Measurements from ENCODE around the gene TCP11L1.

TCP11L1 gene

DNA sequence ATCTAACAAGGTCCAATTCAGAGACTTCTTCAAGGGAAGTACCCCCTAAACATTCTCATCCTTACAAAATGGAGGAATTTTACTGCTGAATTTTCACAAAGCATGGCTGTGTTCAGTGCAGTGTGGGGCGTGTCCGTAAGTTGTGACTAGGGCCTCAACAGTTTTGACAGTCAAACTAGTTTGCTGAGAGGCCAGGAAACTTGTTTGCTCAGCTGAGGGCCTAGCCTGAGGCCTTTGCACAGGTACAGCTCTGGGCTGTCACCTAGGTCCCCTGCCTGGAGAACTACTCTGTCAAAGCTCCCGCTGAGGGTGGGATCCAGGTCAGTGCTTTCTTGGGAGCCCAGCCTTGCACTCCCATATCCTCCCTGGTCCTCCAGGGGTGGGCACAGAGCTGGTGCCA, 27.9 kb downstream of the TCP11L1 start (continued):
- TF ChIP-seq ZFP69B (tag by site-specific recombination; IDR thresholded peaks at IDR 0.05) (no peak), ZNF10 (tag by site-specific recombination; IDR thresholded peaks at IDR 0.05) (no peak), ZNF175 (tag by site-specific recombination; IDR thresholded peaks at IDR 0.05) (no peak)

DNA sequence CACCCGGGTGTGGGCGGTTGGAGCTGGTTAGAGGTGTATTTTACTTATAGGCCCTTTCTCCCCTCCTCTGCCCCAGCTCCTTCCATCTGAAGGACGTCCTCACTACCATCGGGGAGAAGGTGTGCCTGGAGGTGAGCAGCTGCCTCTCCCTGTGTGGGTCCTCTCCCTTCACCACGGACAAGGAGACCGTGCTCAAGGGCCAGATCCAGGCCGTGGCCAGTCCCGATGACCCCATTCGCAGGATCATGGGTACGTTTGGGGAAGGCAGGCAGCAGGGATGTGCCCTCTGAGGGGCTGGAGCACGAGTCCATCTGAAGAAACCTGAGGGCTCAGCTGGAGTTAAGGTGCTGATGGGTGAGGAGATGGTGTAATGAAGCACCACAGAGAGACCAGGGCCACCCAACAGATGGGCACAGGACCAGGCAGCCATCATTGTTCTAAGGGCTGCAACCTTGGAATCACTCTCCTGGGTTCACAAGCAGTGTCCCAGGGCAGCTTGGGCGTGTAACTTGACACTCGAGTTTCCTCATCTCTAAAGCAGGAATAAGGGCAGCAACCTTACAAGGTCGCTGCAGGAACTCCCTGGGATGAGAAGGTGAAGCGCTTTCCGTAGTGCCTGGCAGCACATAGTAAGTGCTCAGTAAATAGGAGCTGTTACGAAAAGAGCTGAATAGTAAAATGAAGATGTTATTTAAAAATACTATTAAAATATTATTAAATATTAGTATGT, 29.4 kb downstream of the TCP11L1 start:
- Histone ChIP-seq H3K4me1 (ENCODE audit: control insufficient read depth, insufficient read depth, low read length) (no peaks in the 10 kb centered on the region), H3K4me3 (ENCODE audit: low read depth, low read length) (no peak overlapping the region), H3K9me3 (ENCODE audit: control insufficient read depth, insufficient read depth, low read depth, low read length) (no peaks in the 10 kb centered on the region), H3K27ac (ENCODE audit: extremely low read depth, low read depth, low read length) (no peak overlapping the region), H3K36me3 (ENCODE audit: control insufficient read depth in 2 of 2, insufficient read depth in 1 of 2, low read length in 2 of 2) (peaks cover 3 to 78% of the 10 kb centered on the region in 2 experiments)
- ChIA-PET POLR2A (no interaction called here), CTCF (interaction anchor here (0.6 kb wide), 2 partner anchors 46 to 417 kb away, joined by 3 read pairs; no protein-coding TSS in a partner anchor)
- TF ChIP-seq ZNF473 (tag by site-specific recombination; IDR thresholded peaks at IDR 0.05) (no peak), ZNF169 (tag by site-specific recombination; IDR thresholded peaks at IDR 0.05) (no peak), ZNF747 (tag by site-specific recombination; IDR thresholded peaks at IDR 0.05) (no peak), ZNF792 (tag by site-specific recombination; IDR thresholded peaks at IDR 0.05) (no peak), GLI4 (tag by site-specific recombination; IDR thresholded peaks at IDR 0.05) (no peak), YY1 (tag by site-specific recombination; IDR thresholded peaks at IDR 0.05) (no peak), ZNF433 (tag by site-specific recombination; IDR thresholded peaks at IDR 0.05; ENCODE audit: low read depth) (no peak), ZNF600 (tag by site-specific recombination; IDR thresholded peaks at IDR 0.05) (no peak), ZBTB21 (tag by site-specific recombination; IDR thresholded peaks at IDR 0.05) (no peak), ZNF830 (tag by site-specific recombination; IDR thresholded peaks at IDR 0.05; ENCODE audit: low read depth) (no peak), OSR2 (tag by site-specific recombination; IDR thresholded peaks at IDR 0.05) (no peak)
- TF ChIP-seq, protein P1, sequence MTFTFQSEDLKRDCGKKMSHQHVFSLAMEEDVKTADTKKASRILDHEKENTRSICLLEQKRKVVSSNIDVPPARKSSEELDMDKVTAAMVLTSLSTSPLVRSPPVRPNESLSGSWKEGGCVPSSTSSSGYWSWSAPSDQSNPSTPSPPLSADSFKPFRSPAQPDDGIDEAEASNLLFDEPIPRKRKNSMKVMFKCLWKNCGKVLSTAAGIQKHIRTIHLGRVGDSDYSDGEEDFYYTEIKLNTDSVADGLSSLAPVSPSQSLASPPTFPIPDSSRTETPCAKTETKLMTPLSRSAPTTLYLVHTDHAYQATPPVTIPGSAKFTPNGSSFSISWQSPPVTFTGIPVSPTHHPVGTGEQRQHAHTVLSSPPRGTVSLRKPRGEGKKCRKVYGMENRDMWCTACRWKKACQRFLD (tag by site-specific recombination; IDR thresholded peaks at IDR 0.05), result no peak
- TF ChIP-seq, protein P2, sequence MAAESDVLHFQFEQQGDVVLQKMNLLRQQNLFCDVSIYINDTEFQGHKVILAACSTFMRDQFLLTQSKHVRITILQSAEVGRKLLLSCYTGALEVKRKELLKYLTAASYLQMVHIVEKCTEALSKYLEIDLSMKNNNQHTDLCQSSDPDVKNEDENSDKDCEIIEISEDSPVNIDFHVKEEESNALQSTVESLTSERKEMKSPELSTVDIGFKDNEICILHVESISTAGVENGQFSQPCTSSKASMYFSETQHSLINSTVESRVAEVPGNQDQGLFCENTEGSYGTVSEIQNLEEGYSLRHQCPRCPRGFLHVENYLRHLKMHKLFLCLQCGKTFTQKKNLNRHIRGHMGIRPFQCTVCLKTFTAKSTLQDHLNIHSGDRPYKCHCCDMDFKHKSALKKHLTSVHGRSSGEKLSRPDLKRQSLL (tag by site-specific recombination; IDR thresholded peaks at IDR 0.05), result no peak
- TF ChIP-seq, protein P3, sequence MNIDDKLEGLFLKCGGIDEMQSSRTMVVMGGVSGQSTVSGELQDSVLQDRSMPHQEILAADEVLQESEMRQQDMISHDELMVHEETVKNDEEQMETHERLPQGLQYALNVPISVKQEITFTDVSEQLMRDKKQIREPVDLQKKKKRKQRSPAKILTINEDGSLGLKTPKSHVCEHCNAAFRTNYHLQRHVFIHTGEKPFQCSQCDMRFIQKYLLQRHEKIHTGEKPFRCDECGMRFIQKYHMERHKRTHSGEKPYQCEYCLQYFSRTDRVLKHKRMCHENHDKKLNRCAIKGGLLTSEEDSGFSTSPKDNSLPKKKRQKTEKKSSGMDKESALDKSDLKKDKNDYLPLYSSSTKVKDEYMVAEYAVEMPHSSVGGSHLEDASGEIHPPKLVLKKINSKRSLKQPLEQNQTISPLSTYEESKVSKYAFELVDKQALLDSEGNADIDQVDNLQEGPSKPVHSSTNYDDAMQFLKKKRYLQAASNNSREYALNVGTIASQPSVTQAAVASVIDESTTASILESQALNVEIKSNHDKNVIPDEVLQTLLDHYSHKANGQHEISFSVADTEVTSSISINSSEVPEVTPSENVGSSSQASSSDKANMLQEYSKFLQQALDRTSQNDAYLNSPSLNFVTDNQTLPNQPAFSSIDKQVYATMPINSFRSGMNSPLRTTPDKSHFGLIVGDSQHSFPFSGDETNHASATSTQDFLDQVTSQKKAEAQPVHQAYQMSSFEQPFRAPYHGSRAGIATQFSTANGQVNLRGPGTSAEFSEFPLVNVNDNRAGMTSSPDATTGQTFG (tag by site-specific recombination; IDR thresholded peaks at IDR 0.05; ENCODE audit: borderline replicate concordance), result no peak

DNA sequence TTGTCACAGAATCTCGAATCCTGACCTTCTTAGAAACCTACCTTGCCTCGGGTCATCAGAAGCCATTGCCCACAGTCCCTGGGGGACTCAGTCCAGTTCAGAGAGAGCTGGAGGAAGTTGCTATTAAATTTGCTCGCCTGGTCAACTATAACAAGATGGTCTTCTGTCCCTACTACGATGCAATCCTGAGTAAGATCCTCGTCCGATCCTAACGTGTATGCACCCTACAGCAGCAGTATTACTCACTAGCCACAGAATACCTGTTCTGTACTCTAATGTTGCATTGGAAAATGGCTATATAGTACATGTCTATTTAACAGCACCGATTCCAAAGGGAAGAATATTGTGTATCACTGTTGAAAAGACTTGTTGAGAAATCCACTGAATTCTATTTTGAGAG, 33.1 kb downstream of the TCP11L1 start:
- Histone ChIP-seq H3K4me3 (ENCODE audit: low read depth, low read length) (no peak overlapping the region), H3K4me1 (ENCODE audit: control insufficient read depth, insufficient read depth, low read length) (no peaks in the 10 kb centered on the region), H3K27ac (ENCODE audit: extremely low read depth, low read depth, low read length) (no peak overlapping the region), H3K9me3 (ENCODE audit: control insufficient read depth, insufficient read depth, low read depth, low read length) (no peaks in the 10 kb centered on the region), H3K36me3 (ENCODE audit: control insufficient read depth in 2 of 2, insufficient read depth in 1 of 2, low read length in 2 of 2) (peaks cover 8 to 79% of the 10 kb centered on the region in 2 experiments)
- TF ChIP-seq ZNF596 (tag by site-specific recombination; IDR thresholded peaks at IDR 0.05) (no peak), ZNF624 (tag by site-specific recombination; IDR thresholded peaks at IDR 0.05) (no peak), ZNF530 (tag by site-specific recombination; IDR thresholded peaks at IDR 0.05; ENCODE audit: low read depth) (no peak), ZNF223 (tag by site-specific recombination; IDR thresholded peaks at IDR 0.05) (no peak), ZNF416 (tag by site-specific recombination; IDR thresholded peaks at IDR 0.05) (no peak), KLF16 (tag by site-specific recombination; IDR thresholded peaks at IDR 0.05) (no peak), ZNF140 (tag by site-specific recombination; IDR thresholded peaks at IDR 0.05) (no peak), ZNF433 (tag by site-specific recombination; IDR thresholded peaks at IDR 0.05; ENCODE audit: low read depth) (no peak), YY2 (tag by site-specific recombination; IDR thresholded peaks at IDR 0.05) (no peak), ZNF311 (tag by site-specific recombination; IDR thresholded peaks at IDR 0.05; ENCODE audit: borderline replicate concordance) (no peak), ZNF214 (tag by site-specific recombination; IDR thresholded peaks at IDR 0.05; ENCODE audit: borderline replicate concordance) (no peak), GLI4 (tag by site-specific recombination; IDR thresholded peaks at IDR 0.05) (no peak)
- TF ChIP-seq, protein P4, sequence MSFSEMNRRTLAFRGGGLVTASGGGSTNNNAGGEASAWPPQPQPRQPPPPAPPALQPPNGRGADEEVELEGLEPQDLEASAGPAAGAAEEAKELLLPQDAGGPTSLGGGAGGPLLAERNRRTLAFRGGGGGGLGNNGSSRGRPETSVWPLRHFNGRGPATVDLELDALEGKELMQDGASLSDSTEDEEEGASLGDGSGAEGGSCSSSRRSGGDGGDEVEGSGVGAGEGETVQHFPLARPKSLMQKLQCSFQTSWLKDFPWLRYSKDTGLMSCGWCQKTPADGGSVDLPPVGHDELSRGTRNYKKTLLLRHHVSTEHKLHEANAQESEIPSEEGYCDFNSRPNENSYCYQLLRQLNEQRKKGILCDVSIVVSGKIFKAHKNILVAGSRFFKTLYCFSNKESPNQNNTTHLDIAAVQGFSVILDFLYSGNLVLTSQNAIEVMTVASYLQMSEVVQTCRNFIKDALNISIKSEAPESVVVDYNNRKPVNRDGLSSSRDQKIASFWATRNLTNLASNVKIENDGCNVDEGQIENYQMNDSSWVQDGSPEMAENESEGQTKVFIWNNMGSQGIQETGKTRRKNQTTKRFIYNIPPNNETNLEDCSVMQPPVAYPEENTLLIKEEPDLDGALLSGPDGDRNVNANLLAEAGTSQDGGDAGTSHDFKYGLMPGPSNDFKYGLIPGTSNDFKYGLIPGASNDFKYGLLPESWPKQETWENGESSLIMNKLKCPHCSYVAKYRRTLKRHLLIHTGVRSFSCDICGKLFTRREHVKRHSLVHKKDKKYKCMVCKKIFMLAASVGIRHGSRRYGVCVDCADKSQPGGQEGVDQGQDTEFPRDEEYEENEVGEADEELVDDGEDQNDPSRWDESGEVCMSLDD (tag by site-specific recombination; IDR thresholded peaks at IDR 0.05), result no peak
- POLR2A ChIA-PET, result no interaction called here
- CTCF ChIA-PET, result no interaction called here
